AG10803 (cell line): ENCODE data around the gene B4GALT3.
A peak's percentile ranks its signal among the peaks of the same experiment; 100 is the strongest.

Experiments
- DNase-seq: peaks from one replicate; pipeline ENCODE4 v3.0.0; 2010; ENCODE audit warnings: low read depth
- H3K4me3 ChIP-seq: 2 replicates; pipeline ENCODE4 v1.5.1; 2011; ENCODE audit warnings: mild to moderate bottlenecking, low read length, control low read depth
- TF ChIP-seq, protein P1 (sequence below): conservative IDR thresholded peaks from 2 replicates; pipeline ENCODE4 v1.5.1; 2011; ENCODE audit warnings: mild to moderate bottlenecking, low read length, control low read depth, inconsistent platforms

B4GALT3 gene

DNA sequence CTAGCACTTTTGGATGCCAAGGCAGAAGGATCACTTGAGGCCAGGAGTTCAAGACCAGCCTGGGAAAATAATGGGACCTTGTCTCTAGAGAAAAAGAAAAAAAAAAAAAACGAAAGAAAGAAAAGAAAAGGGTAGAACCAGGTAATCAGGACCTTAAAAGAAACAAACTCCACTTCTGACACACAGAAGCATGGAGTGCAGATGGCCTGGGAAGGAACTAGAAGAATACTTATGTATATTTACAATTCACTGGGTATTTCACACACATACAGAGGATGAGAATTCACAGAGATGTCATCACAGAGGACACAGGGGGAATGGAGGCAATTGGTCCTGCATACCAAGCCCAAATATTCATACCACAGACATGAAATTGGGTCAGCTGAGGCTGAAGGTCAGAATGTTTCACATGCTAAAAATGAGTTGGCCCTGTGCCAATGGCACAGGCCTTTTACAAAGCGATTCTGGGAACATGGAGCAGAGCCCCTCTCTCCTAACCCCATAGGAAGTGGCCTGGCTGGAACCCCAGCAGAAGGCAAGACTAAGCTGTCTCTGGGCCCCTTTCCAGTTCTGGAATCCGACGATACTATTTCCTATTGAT, 4.4 kb downstream of the B4GALT3 start:
- peak; percentile 100 for DNase-seq
- no peak overlapping the region for H3K4me3 ChIP-seq
- TF ChIP-seq, protein P1, sequence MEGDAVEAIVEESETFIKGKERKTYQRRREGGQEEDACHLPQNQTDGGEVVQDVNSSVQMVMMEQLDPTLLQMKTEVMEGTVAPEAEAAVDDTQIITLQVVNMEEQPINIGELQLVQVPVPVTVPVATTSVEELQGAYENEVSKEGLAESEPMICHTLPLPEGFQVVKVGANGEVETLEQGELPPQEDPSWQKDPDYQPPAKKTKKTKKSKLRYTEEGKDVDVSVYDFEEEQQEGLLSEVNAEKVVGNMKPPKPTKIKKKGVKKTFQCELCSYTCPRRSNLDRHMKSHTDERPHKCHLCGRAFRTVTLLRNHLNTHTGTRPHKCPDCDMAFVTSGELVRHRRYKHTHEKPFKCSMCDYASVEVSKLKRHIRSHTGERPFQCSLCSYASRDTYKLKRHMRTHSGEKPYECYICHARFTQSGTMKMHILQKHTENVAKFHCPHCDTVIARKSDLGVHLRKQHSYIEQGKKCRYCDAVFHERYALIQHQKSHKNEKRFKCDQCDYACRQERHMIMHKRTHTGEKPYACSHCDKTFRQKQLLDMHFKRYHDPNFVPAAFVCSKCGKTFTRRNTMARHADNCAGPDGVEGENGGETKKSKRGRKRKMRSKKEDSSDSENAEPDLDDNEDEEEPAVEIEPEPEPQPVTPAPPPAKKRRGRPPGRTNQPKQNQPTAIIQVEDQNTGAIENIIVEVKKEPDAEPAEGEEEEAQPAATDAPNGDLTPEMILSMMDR: no peak

DNA sequence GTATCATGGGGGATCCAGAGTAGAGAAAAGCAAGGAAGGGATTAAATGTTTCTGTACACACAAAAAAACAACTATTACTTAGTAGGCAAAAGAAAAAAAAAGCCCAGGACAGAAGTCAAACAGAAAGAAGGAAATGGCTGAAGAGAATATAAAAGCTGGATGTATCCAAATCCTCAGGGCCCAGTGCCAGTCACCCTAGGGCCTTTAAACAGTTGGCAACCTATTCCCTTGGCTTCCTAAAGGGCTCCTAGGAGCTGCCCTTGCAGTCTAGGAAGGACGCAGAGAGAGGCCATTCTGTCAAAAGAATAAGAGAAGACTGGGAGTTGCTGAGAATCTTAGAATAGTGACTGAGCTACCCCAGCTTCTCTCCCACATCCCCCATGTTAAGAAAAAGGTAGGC, 5.0 kb downstream of the B4GALT3 start:
- no peak overlapping the region for H3K4me3 ChIP-seq
- no peak for DNase-seq
- TF ChIP-seq, protein P1: no peak

DNA sequence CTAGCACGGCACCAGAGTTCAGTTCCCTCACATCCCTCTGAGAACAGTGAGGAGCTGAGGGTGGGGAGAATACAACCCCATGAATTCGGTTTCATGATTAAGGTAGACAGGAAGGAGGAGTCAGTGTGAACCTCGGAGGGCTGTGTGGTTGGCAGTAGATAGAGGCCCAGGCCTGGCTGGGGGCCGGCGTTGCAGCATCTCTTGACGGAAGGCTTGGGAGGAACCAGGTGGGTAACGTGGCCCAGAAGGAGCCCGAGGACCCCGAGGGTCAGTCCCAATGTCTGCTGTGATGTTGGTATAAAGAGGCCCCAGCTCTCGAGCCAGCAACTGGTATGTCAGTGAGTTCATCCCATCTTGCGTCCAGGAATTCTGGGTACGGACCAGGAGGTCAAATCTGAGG, 5.6 kb downstream of the B4GALT3 start:
- no peak for DNase-seq
- TF ChIP-seq, protein P1: no peak
- H3K4me3 ChIP-seq: no peak overlapping the region

DNA sequence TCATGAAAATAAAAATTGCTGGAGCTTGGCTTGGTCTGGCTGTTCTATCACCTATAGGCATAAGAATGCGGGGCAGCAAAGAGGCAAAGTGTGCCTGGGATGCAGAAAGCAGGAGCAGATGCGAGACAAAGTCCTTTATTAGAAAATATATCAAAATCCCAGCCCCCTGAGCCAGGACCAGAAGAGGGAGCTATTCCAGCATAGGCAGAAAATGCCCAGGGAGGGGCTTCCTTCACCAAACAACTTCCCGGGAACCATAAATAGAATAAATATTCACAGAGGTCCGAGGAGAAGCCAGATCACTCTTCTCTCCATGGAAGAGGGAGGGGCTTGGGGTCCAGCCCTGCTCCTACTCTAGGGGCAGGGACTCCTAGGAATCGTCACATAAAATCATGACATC, 6.1 kb downstream of the B4GALT3 start:
- TF ChIP-seq, protein P1: peak; percentile 17; the same call in 1 of the 2 replicates
- H3K4me3 ChIP-seq: no peak overlapping the region
- no peak for DNase-seq

GRCh38 chr1:161168906-161169305, 8.4 kb downstream of the B4GALT3 start:
- no peak for DNase-seq
- H3K4me3 ChIP-seq: no peak overlapping the region
- TF ChIP-seq, protein P1: no peak

DNA sequence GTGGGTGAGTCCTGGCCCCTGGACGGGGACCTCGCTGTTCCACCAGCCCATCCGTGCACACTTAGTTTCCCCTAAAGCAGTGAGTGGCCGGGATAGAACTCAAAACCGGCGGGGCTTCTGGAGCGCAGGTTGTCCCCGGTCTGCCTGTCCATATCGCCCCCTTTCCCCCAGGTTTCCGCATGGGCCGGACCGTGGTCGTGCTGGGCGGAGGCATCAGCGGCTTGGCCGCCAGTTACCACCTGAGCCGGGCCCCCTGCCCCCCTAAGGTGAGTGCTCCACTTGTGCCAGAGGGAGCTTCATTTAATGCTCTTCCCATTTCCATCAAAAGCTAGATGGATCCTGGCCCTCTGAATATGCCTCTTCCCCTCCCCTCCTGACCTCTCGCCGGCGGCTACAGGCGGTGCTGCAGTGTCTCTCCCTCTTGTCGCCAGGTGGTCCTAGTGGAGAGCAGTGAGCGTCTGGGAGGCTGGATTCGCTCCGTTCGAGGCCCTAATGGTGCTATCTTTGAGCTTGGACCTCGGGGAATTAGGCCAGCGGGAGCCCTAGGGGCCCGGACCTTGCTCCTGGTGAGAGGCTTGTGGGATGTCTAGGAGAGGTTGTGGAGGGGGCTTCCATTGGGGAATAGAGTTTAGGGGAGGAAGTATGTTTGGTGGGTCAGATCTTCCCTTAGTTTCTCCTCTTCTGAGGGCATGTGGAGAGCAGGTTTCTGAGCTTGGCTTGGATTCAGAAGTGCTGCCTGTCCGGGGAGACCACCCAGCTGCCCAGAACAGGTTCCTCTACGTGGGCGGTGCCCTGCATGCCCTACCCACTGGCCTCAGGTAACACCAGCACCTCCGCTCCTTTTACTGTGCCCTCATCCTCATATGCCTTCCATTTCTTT, 10.4 kb downstream of the B4GALT3 start:
- TF ChIP-seq, protein P1: no peak
- peak overlapping the region; percentile 92 for H3K4me3 ChIP-seq
- no peak for DNase-seq
